Measurements from ENCODE around the gene ALPK1. TPM values are rescaled to one million over a fixed set of nuclear protein-coding genes. Genes with fewer than 3 reads are reported as not detected.

Gene ALPK1
- total and polyA plus RNA-seq, 2 of the 4 experiments (the other 2 are of a cell fraction) = 3.3 to 7.9 TPM

- H3K18ac ChIP-seq (ENCODE audit: low read depth, low read length) = no peak overlapping the region
- no peak overlapping the region for H2AK5ac ChIP-seq (ENCODE audit: low read depth, low read length)
- WGBS, 2 experiments (ENCODE audit: extremely low coverage in 2 of 2, insufficient read length in 1 of 2) = no CpG with 5 or more reads among the region's 5 CpGs
- no peaks in the 10 kb centered on the region for H3K4me1 ChIP-seq (ENCODE audit: control insufficient read depth, insufficient read depth, low read length)
- no peaks in the 10 kb centered on the region; the same call in 1 of the 2 replicates for H3K9me1 ChIP-seq (ENCODE audit: insufficient read depth, low read length)
- BruUV-seq (replicated peaks) = no TSS peak
- in situ Hi-C loops (cut with MboI; ENCODE audit: low sequenced_read_pairs) = loop anchor here (25.0 kb wide), 1 partner anchor 596 kb away; no protein-coding TSS in a partner anchor
- no peak overlapping the region for H2AK9ac ChIP-seq (replicated peaks; ENCODE audit: low read depth, low read length, poor library complexity)
- TF ChIP-seq CTCF (conservative IDR thresholded peaks at IDR 0.05; ENCODE audit: low read depth, low read length) (no peak), SMC3 (IDR thresholded peaks at IDR 0.05; ENCODE audit: low read depth, low read length) (no peak), MAFK (IDR thresholded peaks at IDR 0.05; ENCODE audit: low read depth, low read length) (no peak), RCOR1 (IDR thresholded peaks at IDR 0.05; ENCODE audit: insufficient replicate concordance, low read length) (no peak), FOS (IDR thresholded peaks at IDR 0.05; ENCODE audit: low read depth, low read length) (no peak), POLR2A (IDR thresholded peaks at IDR 0.05; ENCODE audit: low read depth, low read length) (no peak), RFX5 (IDR thresholded peaks at IDR 0.05; ENCODE audit: low read depth, low read length) (no peak), ELK1 (IDR thresholded peaks at IDR 0.05; ENCODE audit: borderline replicate concordance, low read depth, low read length) (no peak), NFE2L2 (IDR thresholded peaks at IDR 0.05; ENCODE audit: low read depth, low read length) (no peak), CEBPB (IDR thresholded peaks at IDR 0.05; ENCODE audit: low read depth, low read length) (no peak), MXI1 (IDR thresholded peaks at IDR 0.05; ENCODE audit: borderline replicate concordance, low read depth, low read length) (no peak), USF2 (IDR thresholded peaks at IDR 0.05; ENCODE audit: low read depth, low read length) (no peak)
- POLR2A ChIA-PET (ENCODE audit: unreplicated experiment) = no interaction called here
- H4K91ac ChIP-seq (ENCODE audit: insufficient read depth, low read depth, low read length) = no peak overlapping the region
- H3K56ac ChIP-seq (ENCODE audit: extremely low read depth, insufficient read depth, low read length) = no peak overlapping the region
- no peaks in the 10 kb centered on the region for H3K27me3 ChIP-seq (ENCODE audit: control insufficient read depth, insufficient read depth, low read length)
- ATAC-seq (ENCODE audit: low read depth) (no peak), DNase-seq (no peak)
- no peak overlapping the region for H2AFZ ChIP-seq (replicated peaks; ENCODE audit: low read length, poor library complexity)
- H2BK20ac ChIP-seq (ENCODE audit: low read depth, low read length) = no peak overlapping the region
- CTCF ChIA-PET = no interaction called here
- H3K9me3 ChIP-seq (ENCODE audit: control insufficient read depth, insufficient read depth, low read length) = no peaks in the 10 kb centered on the region
- no peaks in the 10 kb centered on the region for H4K20me1 ChIP-seq (ENCODE audit: insufficient read depth, low read length)
- H2BK5ac ChIP-seq (ENCODE audit: low read depth, low read length, poor library complexity, severe bottlenecking) = no peak overlapping the region
- H2BK15ac ChIP-seq (ENCODE audit: low read depth, low read length) = no peak overlapping the region
- no peak overlapping the region for H3K4ac ChIP-seq (ENCODE audit: low read depth, low read length)
- intact Hi-C loops (cut with micrococcal nuclease) = no loop called here
- H3K79me1 ChIP-seq (ENCODE audit: low read depth in 1 of 2, low read length in 2 of 2) = no peaks in the 10 kb centered on the region
- no peak overlapping the region for H3K23ac ChIP-seq (ENCODE audit: low read depth, low read length)
- H3K27ac ChIP-seq (ENCODE audit: insufficient read depth, low read length) = no peak overlapping the region
- H4K8ac ChIP-seq (ENCODE audit: low read depth in 2 of 2, low read length in 2 of 2) = no peak overlapping the region
- no peak overlapping the region for H3K9ac ChIP-seq (ENCODE audit: low read depth, low read length)
- no peak overlapping the region for H3K14ac ChIP-seq (replicated peaks; ENCODE audit: low read depth, low read length)
- H3K4me3 ChIP-seq (ENCODE audit: insufficient read depth, low read depth, low read length) = no peak overlapping the region
- no peak overlapping the region for H3K4me2 ChIP-seq (ENCODE audit: low read depth, low read length)
- no peak overlapping the region for H4K5ac ChIP-seq (ENCODE audit: low read depth, low read length)
- dilution Hi-C loops (cut with HindIII; ENCODE audit: low sequenced_read_pairs, unreplicated experiment) = loop anchor here (25.0 kb wide), 1 partner anchor 271 kb away; no protein-coding TSS in a partner anchor
- H2BK120ac ChIP-seq (ENCODE audit: low read depth, low read length) = no peak overlapping the region
- H3K36me3 ChIP-seq (ENCODE audit: control insufficient read depth, insufficient read depth, low read length) = no peaks in the 10 kb centered on the region
Observed at GRCh38 chr4:112341033-112341432, 43.9 kb downstream of the ALPK1 start.
